ENCODE data around the gene NOS1AP.

- TF ChIP-seq CTCF (IDR thresholded peaks at IDR 0.05), result no peak
- TF ChIP-seq POLR2A (IDR thresholded peaks at IDR 0.05), result no peak
Measured at GRCh38 chr1:162405800-162406199, 336.3 kb downstream of the NOS1AP start.

Data from body of pancreas (tissue), 4 donors.